OCI-LY1 (cell line): ENCODE data around the gene FBXW2.
A peak's percentile ranks its signal among the peaks of the same experiment; 100 is the strongest.

Experiments
- H2AFZ ChIP-seq: fragments of 200-600 bp; sonication (generic), shearing (Covaris generic); 2 replicates; pipeline ENCODE4 v1.6.0; 2014; ENCODE audit warnings: antibody characterized with exemption, mild to moderate bottlenecking, low read length
- H3F3A ChIP-seq: fragments of 200-600 bp; sonication (generic), shearing (Covaris generic); 2 replicates; pipeline ENCODE4 v1.6.0; 2014; ENCODE audit warnings: mild to moderate bottlenecking, antibody characterized with exemption, low read length, moderate library complexity; ENCODE audit not compliant: insufficient read depth
- H3K27ac ChIP-seq: fragments of 200-600 bp; sonication (generic); 2 replicates; pipeline ENCODE4 v1.5.1; 2014; ENCODE audit warnings: low read length, mixed run types, mild to moderate bottlenecking, low read depth; ENCODE audit not compliant: poor library complexity, severe bottlenecking
- H3K27me3 ChIP-seq: fragments of 200-600 bp; sonication (generic); 2 replicates; pipeline ENCODE4 v1.6.0; 2014; ENCODE audit warnings: antibody characterized with exemption, mild to moderate bottlenecking, low read length, moderate library complexity; ENCODE audit not compliant: insufficient read depth
- H3K36me3 ChIP-seq: fragments of 200-600 bp; sonication (generic); 2 replicates; pipeline ENCODE4 v1.6.1; 2014; ENCODE audit warnings: mild to moderate bottlenecking, antibody characterized with exemption, low read length, moderate library complexity, mixed read lengths; ENCODE audit not compliant: insufficient read depth
- H3K4me1 ChIP-seq: fragments of 200-600 bp; sonication (generic); 2 replicates; pipeline ENCODE4 v1.5.1; 2014; ENCODE audit warnings: mild to moderate bottlenecking, low read length, moderate library complexity; ENCODE audit not compliant: insufficient read depth, severe bottlenecking
- H3K4me2 ChIP-seq: fragments of 200-600 bp; sonication (generic), shearing (Covaris generic); 2 replicates; pipeline ENCODE4 v1.6.1; 2014; ENCODE audit warnings: low read length
- H3K4me3 ChIP-seq: fragments of 200-600 bp; sonication (generic); 2 replicates; pipeline ENCODE4 v1.5.1; 2014; ENCODE audit warnings: low read length, low read depth, mild to moderate bottlenecking, mixed read lengths; ENCODE audit not compliant: poor library complexity, severe bottlenecking
- H3K79me2 ChIP-seq: fragments of 200-600 bp; shearing (Covaris generic); 2 replicates; pipeline ENCODE4 v1.6.1; 2016; ENCODE audit warnings: mixed run types, low read length, mixed read lengths; ENCODE audit not compliant: insufficient read depth
- H3K9ac ChIP-seq: fragments of 200-600 bp; sonication (generic), shearing (Covaris generic); 2 replicates; pipeline ENCODE4 v1.6.1; 2014; ENCODE audit warnings: mild to moderate bottlenecking, low read length, mixed read lengths
- H3K9me2 ChIP-seq: fragments of 200-600 bp; sonication (generic), shearing (Covaris generic); 2 replicates; pipeline ENCODE4 v1.6.1; 2014; ENCODE audit warnings: low read depth, mild to moderate bottlenecking, low read length, mixed read lengths
- H3K9me3 ChIP-seq: fragments of 200-600 bp; shearing (Covaris generic); 2 replicates; pipeline ENCODE4 v1.6.1; 2014; ENCODE audit warnings: low read length, mixed read lengths
- H4K20me1 ChIP-seq: fragments of 200-600 bp; sonication (generic), shearing (Covaris generic); 2 replicates; pipeline ENCODE4 v1.6.0; 2016; ENCODE audit warnings: mild to moderate bottlenecking, low read length; ENCODE audit not compliant: insufficient read depth
- CTCF ChIP-seq: fragments of 200-600 bp; sonication (generic), shearing (Covaris generic); IDR thresholded peaks from 2 replicates; pipeline ENCODE4 v1.5.1; 2017; ENCODE audit warnings: mild to moderate bottlenecking, antibody characterized with exemption, low read length, moderate library complexity, mixed read lengths
- EZH2 ChIP-seq: fragments of 200-600 bp; sonication (generic), shearing (Covaris generic); IDR thresholded peaks from 2 replicates; pipeline ENCODE4 v1.8.0; 2017; ENCODE audit warnings: borderline replicate concordance, mixed run types, mild to moderate bottlenecking, antibody characterized with exemption, low read length, moderate library complexity, mixed read lengths

The FBXW2 gene

GRCh38 chr9:120712539-120713031 lies 80.6 kb downstream of the FBXW2 start:
- Histone ChIP-seq H2AFZ (no peak overlapping the region), H3K27me3 (no peaks in the 10 kb centered on the region), H3F3A (no peaks in the 10 kb centered on the region), H3K4me3 (peak overlapping the region; percentile 84), H4K20me1 (no peaks in the 10 kb centered on the region), H3K4me2 (peak overlapping the region; percentile 92), H3K79me2 (0 out of 2 replicates have a peak, but pooled peaks cover 15% of the 10 kb centered on the region), H3K9me3 (no peaks in the 10 kb centered on the region), H3K4me1 (peaks cover 52% of the 10 kb centered on the region), H3K36me3 (no peaks in the 10 kb centered on the region), H3K27ac (peak overlapping the region; percentile 52), H3K9me2 (no peaks in the 10 kb centered on the region), H3K9ac (peak overlapping the region; percentile 82; the same call in 1 of the 2 replicates)
- TF ChIP-seq CTCF, result no peak
- TF ChIP-seq EZH2, result no peak

GRCh38 chr9:120711841-120712538 lies 81.2 kb downstream of the FBXW2 start:
- no peak overlapping the region for H2AFZ ChIP-seq
- TF ChIP-seq EZH2, result no peak
- TF ChIP-seq CTCF, result no peak
- peaks cover 52% of the 10 kb centered on the region for H3K4me1 ChIP-seq
- no peaks in the 10 kb centered on the region for H3K36me3 ChIP-seq
- peaks cover 15% of the 10 kb centered on the region; the same call in 1 of the 2 replicates for H3K79me2 ChIP-seq
- H3K9me2 ChIP-seq, result no peaks in the 10 kb centered on the region
- peak overlapping the region; percentile 52 for H3K27ac ChIP-seq
- H3K4me3 ChIP-seq, result peak overlapping the region; percentile 84
- H3K9me3 ChIP-seq, result no peaks in the 10 kb centered on the region
- H4K20me1 ChIP-seq, result no peaks in the 10 kb centered on the region
- no peaks in the 10 kb centered on the region for H3F3A ChIP-seq
- H3K27me3 ChIP-seq, result no peaks in the 10 kb centered on the region
- peak overlapping the region; percentile 92 for H3K4me2 ChIP-seq
- peak overlapping the region; percentile 82; the same call in 1 of the 2 replicates for H3K9ac ChIP-seq

GRCh38 chr9:120711354-120711753 lies 81.9 kb downstream of the FBXW2 start:
- no peaks in the 10 kb centered on the region for H3K9me3 ChIP-seq
- peaks cover 53% of the 10 kb centered on the region for H3K4me1 ChIP-seq
- no peaks in the 10 kb centered on the region for H3K36me3 ChIP-seq
- H3K9me2 ChIP-seq, result no peaks in the 10 kb centered on the region
- peak overlapping the region; percentile 84 for H3K4me3 ChIP-seq
- no peaks in the 10 kb centered on the region for H3F3A ChIP-seq
- peaks cover 18% of the 10 kb centered on the region; the same call in 1 of the 2 replicates for H3K79me2 ChIP-seq
- H3K4me2 ChIP-seq, result peak overlapping the region; percentile 92
- H3K27me3 ChIP-seq, result no peaks in the 10 kb centered on the region
- peak overlapping the region; percentile 52 for H3K27ac ChIP-seq
- no peak for TF ChIP-seq EZH2
- TF ChIP-seq CTCF, result no peak
- H4K20me1 ChIP-seq, result no peaks in the 10 kb centered on the region
- H3K9ac ChIP-seq, result no peak overlapping the region; the same call in 1 of the 2 replicates
- no peak overlapping the region for H2AFZ ChIP-seq
